Measurements from ENCODE around the gene SMOC2.
"Not testable (repeated sequence)": the region's sequence is repeated elsewhere in the genome, so short reads cannot be mapped to it uniquely, and the experiment has no call there.

GRCh38 chr6:168692915-168693257 lies 251.9 kb downstream of the SMOC2 start:
- TF ChIP-seq CTCF (IDR thresholded peaks at IDR 0.05; ENCODE audit: poor library complexity, severe bottlenecking); POLR2AphosphoS5 (IDR thresholded peaks at IDR 0.05); REST (IDR thresholded peaks at IDR 0.05; ENCODE audit: borderline replicate concordance); EP300 (conservative IDR thresholded peaks at IDR 0.05; ENCODE audit: poor library complexity, severe bottlenecking); EZH2 (IDR thresholded peaks at IDR 0.05; ENCODE audit: borderline replicate concordance, insufficient read depth, low read length, poor library complexity, severe bottlenecking); TAF1 (IDR thresholded peaks at IDR 0.05; ENCODE audit: low read depth); MXI1 (conservative IDR thresholded peaks at IDR 0.05; ENCODE audit: poor library complexity, severe bottlenecking): not testable (repeated sequence)
